SK-N-DZ (cell line): ENCODE data around the gene PA2G4.

Experiments
- DNase-seq: peaks from one replicate; pipeline ENCODE4 v3.0.0-alpha.2; 2015; ENCODE audit warnings: low spot score

PA2G4 gene

GRCh38 chr12:56124133-56124532 is 19.8 kb downstream of the PA2G4 start:
- no peak for DNase-seq

DNA sequence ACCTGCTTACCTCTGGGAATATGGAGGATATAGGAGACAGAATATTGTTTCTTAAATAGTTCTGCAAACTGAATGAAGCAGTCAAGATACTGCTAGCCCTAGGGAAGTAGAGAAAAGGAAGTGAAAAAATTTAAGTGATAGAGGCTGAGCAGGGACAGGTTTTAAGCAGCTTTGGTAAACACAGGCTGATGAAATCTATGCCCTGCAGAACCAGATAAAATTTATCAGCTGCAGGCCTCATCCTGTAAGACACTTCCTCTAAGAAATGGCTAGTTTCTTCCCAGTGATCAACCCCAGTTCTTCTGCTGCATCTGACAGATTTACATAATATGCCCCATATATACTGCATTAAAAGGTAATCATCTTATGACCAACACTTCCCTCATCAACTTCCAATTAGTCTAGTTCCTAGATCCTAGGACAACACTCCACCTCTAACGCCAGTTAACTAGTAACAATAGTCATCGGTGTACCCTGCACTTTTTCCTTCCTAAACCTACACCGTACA is 22.4 kb downstream of the PA2G4 start:
- DNase-seq, result no peak

DNA sequence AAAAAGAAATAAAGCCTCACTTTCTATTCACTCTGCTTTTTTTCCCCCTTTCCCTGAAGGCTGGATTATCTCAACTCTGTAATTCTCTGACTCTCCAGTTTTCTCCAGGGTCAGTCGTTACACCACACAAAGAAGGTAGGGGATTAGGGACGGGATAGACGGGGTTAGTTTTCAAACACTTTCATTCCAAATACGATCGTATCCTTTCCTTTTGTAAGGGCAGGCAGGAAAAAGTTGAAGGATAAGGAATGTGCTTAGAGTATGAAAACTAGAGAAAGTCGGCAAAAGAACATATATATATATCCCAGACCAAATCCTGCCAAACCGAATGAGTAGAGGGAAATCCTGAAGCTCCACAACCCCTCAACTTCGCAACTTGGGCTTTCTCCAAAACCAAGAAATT is 23.1 kb downstream of the PA2G4 start:
- no peak for DNase-seq

GRCh38 chr12:56127888-56128669 is 23.7 kb downstream of the PA2G4 start, which contains the start of gene ESYT1:
Gene ESYT1 (plus strand): TSS chr12:56128267. CDS start chr12:56128320, 53 bp downstream.
- DNase-seq, result peak; percentile 100

DNA sequence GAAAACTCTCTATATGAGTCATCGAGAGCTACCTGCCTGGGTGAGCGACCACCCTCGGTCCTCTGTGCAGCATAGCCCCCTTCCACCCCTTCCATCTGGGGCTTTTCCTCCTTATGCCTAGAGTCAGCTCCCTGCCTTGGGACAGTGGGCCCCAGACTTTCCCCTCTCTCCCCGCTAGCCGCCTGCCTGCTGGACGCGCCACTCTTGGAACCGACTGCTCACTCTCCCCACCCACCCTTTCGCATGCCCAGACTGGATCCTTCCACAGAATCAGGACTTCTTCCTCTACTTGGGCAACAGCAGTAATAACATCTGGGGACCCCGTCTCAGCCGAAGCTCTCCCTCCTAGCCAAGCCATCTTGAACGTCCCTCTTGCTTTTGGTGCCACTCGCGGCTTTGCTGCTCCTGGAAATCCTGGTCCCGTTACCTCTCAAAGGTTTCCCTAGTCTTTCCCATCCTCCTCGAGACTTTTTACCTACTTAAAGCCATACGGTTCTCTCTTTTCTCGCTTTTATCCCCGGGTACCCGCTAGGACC is 24.4 kb downstream of the PA2G4 start:
- DNase-seq, result peak; percentile 35

GRCh38 chr12:56129206-56129941 is 25.0 kb downstream of the PA2G4 start:
- peak; percentile 69 for DNase-seq

- DNase-seq, result no peak
Observed at GRCh38 chr12:56129942-56130495, 25.7 kb downstream of the PA2G4 start.

GRCh38 chr12:56130876-56131275 is 26.5 kb downstream of the PA2G4 start:
- DNase-seq, result no peak

DNA sequence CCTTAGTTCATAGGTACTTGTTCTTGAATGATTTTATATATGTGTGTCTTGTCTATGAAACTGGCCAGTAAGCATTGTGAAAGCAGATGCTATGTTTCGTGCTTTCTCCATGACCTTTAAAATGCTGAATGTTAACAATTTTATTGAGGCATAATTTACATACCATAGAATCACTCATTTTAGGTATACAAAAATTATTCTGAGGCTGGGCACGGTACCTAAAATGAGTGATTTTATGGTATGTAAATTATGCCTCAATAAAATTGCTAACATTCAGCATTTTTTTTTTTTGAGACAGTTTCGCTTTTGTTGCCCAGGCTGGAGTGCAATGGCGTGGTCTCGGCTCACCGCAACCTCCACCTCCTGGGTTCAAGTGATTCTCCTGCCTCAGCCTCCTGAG is 30.5 kb downstream of the PA2G4 start:
- no peak for DNase-seq

DNA sequence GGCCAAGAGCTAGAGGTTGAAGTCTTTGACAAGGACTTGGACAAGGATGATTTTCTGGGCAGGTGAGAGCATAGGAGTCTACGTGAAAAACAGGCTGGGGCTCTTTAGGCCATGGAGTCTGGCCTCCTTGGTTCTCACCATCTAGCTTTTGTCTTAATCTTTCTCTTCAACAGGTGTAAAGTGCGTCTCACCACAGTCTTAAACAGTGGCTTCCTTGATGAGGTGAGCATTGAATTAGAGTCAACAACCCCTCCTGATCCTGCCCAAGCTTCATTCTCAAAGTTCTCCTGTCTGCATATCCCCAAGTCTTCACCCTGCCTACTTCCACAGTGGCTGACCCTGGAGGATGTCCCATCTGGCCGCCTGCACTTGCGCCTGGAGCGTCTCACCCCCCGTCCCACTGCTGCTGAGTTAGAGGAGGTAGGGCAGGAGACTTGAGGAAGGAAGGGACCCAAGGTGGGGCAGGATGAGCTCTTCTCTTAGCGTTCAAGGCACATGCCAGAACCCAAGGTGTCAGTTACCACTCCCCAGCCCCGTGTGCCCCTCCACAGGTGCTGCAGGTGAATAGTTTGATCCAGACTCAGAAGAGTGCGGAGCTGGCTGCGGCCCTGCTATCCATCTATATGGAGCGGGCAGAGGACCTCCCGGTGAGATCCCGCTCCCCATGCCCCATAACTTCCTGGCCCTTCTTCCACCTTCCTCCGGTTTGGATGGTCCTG is 33.7 kb downstream of the PA2G4 start:
- no peak for DNase-seq

GRCh38 chr12:56141946-56142784 is 37.8 kb downstream of the PA2G4 start:
- no peak for DNase-seq

DNA sequence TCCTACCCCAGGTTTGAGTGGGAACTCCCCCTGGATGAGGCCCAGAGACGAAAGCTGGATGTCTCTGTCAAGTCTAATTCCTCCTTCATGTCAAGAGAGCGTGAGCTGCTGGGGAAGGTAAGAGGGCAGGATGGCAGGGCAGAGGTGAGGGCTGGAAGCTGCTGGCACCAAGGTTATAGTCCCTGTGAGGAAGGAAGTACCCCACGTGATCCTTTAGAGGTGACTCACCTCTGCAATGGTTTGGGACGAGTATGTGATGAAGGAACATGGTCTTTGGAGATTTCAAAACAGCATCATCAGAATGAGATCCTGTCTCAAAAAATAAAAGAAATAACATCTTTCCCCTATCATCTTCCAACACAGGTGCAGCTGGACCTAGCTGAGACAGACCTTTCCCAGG is 38.9 kb downstream of the PA2G4 start:
- DNase-seq, result no peak

GRCh38 chr12:56143870-56144269 is 39.5 kb downstream of the PA2G4 start:
- DNase-seq, result no peak

DNA sequence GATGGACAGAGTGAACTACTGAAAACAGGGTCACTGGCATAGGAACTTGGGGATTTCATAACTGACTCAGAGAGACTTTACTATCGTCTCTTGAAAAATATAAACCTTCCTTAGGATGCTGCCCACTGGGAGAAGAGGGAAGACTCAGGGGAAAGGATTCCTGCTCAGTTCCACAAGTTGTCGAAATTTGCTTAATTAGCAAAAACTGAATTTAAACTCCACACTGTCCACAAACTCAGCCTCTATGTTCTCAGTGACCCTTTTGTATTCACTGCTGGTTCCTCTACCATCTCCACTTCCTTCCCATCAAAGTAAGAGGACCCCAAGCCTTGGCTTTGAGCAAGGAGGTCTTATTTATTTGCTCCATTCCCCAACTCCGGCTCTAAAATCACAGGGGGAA is 40.9 kb downstream of the PA2G4 start:
- no peak for DNase-seq

- no peak for DNase-seq
Observed at GRCh38 chr12:56146492-56147460, 42.4 kb downstream of the PA2G4 start.

DNA sequence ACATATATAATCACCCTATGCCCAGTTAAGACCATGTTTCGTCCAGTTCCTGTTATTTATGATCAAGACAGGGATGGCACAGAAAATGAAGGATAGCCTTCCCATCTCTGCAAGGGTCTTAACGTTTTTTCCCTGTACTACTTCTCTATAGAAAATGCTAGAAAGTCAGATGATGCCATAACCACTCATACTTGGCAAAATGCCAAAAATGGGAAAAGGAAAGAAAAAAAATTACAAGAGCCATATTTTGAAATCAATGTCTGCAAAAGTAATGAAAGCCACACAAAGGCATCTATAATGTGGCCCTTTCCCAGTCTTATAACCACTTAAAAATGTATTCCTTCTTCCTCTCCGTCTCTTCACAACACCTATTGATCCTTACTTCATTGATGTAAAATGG is 46.2 kb downstream of the PA2G4 start:
- DNase-seq, result no peak

- DNase-seq, result peak; percentile 63
Observed at GRCh38 chr12:56151672-56152131, 47.3 kb downstream of the PA2G4 start.

DNA sequence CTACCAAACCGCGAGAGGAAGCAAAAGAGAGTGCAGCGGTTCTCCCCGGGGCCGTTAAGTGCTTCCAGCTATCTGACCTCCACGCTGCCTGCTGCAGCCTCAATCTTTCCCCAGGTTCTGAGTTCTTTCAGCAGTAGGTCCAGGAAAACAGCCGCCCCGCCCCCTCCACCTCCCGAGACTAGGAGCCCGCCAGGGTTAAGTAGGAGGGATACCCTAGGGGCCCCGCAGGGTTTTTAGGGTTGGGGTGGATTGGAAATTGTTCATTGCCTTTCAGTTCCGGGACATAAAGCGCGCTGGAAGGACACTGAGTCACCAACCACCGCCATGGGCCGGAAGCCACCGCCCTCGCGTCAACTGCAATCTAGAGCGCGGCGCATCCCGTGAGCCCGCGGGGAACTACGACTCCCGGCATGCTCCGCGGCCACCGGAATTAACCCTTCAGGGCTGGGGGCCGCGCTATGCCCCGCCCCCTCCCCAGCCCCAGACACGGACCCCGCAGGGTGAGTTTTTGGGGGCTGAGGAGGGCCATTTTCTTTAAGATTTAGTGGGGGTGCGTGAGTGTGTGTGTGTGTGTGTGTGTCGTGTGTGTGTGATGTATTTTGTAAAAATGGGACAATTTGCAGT is 47.9 kb downstream of the PA2G4 start, which contains the start of gene MYL6B:
TSS of gene MYL6B (plus strand) at position 456 of the 624 bp plus-strand sequence. CDS start 1,332 bp downstream, outside the sequence.
- peak; percentile 90 for DNase-seq
